HepG2 (cell line): ENCODE results near the gene XRN1. TPM values are rescaled to one million over a fixed set of nuclear protein-coding genes. Genes with fewer than 3 reads are reported as not detected.

Experiments used
- IRF9 ChIP-seq: sonication (generic); formaldehyde crosslinking; IDR thresholded peaks from 2 replicates; pipeline ENCODE4 v1.8.0; 2022; ENCODE audit warnings: missing genetic modification reagents, mild to moderate bottlenecking, borderline replicate concordance
- KDM2A ChIP-seq: sonication (generic); formaldehyde crosslinking; IDR thresholded peaks from 2 replicates; pipeline ENCODE4 v1.4.0; 2020; ENCODE audit warnings: low read depth, missing genetic modification reagents, borderline replicate concordance
- NAIF1 ChIP-seq: sonication (generic); formaldehyde crosslinking; IDR thresholded peaks from 2 replicates; pipeline ENCODE4 v1.5.0; 2020; ENCODE audit warnings: mild to moderate bottlenecking, missing genetic modification reagents, borderline replicate concordance
- NR2F6 ChIP-seq, 2 experiments: IDR thresholded peaks; 2 replicates each; pipeline ENCODE4 v1.6.1; 2016; ENCODE audit warnings: antibody characterized with exemption in 1 of 2, mild to moderate bottlenecking in 1 of 2
- PHF5A ChIP-seq: IDR thresholded peaks from one replicate; pipeline ENCODE4 v1.6.1; 2018; ENCODE audit warnings: low read depth, missing genetic modification reagents; ENCODE audit not compliant: unreplicated experiment
- RARA ChIP-seq: IDR thresholded peaks from 2 replicates; pipeline ENCODE4 v1.6.1; 2016; ENCODE audit warnings: missing genetic modification reagents, missing compliant biosample characterization
- ZFY ChIP-seq: sonication (generic); formaldehyde crosslinking; IDR thresholded peaks from 2 replicates; pipeline ENCODE4 v1.4.0; 2020; ENCODE audit warnings: missing genetic modification reagents
- ZNF569 ChIP-seq: sonication (generic); formaldehyde crosslinking; IDR thresholded peaks from 2 replicates; pipeline ENCODE4 v1.5.0; 2020; ENCODE audit warnings: mild to moderate bottlenecking, missing genetic modification reagents, moderate library complexity, borderline replicate concordance
- ZSCAN25 ChIP-seq: sonication (generic); formaldehyde crosslinking; IDR thresholded peaks from 2 replicates; pipeline ENCODE4 v1.8.0; 2022; ENCODE audit warnings: mild to moderate bottlenecking, missing genetic modification reagents
- polyA plus RNA-seq, 8 experiments: library from polyadenylated mRNA; depleted of rRNA in 3 of 8; stranded (reverse) in 7 of 8; unstranded in 1 of 8; fragments of >200 nt; fragmentation: Illumina TruSeq in 4 of 8; extraction: Trizol in 4 of 8; gene quantifications; 2 replicates each; pipeline versions ENCODE4 v1.2.1 to v1.2.3, GENCODE V29; 2011 to 2016; ENCODE audit warnings: low read depth in 4 of 8, missing spikeins in 1 of 8, mixed read lengths in 1 of 8; ENCODE audit not compliant: insufficient read depth in 1 of 8
- total RNA-seq, 5 experiments: library from RNA; depleted of rRNA; stranded (reverse); fragments of >200 nt; fragmentation: Illumina TruSeq; extraction: Trizol; gene quantifications; 2 replicates each; pipeline ENCODE4 v1.2.3, GENCODE V29; 2016; ENCODE audit warnings: low read depth in 1 of 5
- TF ChIP-seq, protein P1 (sequence below): IDR thresholded peaks from 2 replicates; pipeline ENCODE4 v1.6.1; 2016; ENCODE audit warnings: control low read depth
- TF ChIP-seq, protein P2 (sequence below): sonication (generic); formaldehyde crosslinking; IDR thresholded peaks from 2 replicates; pipeline ENCODE4 v1.5.0; 2020; ENCODE audit warnings: missing genetic modification reagents
- TF ChIP-seq, protein P3 (sequence below): sonication (generic); formaldehyde crosslinking; IDR thresholded peaks from 2 replicates; pipeline ENCODE4 v1.8.1; 2023; ENCODE audit warnings: mild to moderate bottlenecking, missing genetic modification reagents

XRN1 gene
- total and polyA plus RNA-seq, 2 of the 13 experiments (the other 11 are each of a cell fraction or from before 2014, with no cell fraction given) = 13.2 to 13.3 TPM

- TF ChIP-seq ZFY (CRISPR knock-in tag) (peak; percentile 83), RARA (peak; percentile 49), NAIF1 (CRISPR knock-in tag) (0 out of 2 replicates have a peak, but pooled peaks have one; percentile 59), ZSCAN25 (CRISPR knock-in tag) (no peak; the same call in 1 of the 2 replicates), NR2F6 (IDR thresholded peaks at IDR 0.05) (no peak), NR2F6 (CRISPR knock-in tag; IDR thresholded peaks at IDR 0.05) (no peak), KDM2A (peak; percentile 97), PHF5A (CRISPR knock-in tag) (no peak), ZNF569 (CRISPR knock-in tag) (no peak), IRF9 (no peak; the same call in 1 of the 2 replicates)
- TF ChIP-seq, protein P1, sequence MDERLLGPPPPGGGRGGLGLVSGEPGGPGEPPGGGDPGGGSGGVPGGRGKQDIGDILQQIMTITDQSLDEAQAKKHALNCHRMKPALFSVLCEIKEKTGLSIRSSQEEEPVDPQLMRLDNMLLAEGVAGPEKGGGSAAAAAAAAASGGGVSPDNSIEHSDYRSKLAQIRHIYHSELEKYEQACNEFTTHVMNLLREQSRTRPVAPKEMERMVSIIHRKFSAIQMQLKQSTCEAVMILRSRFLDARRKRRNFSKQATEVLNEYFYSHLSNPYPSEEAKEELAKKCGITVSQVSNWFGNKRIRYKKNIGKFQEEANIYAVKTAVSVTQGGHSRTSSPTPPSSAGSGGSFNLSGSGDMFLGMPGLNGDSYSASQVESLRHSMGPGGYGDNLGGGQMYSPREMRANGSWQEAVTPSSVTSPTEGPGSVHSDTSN (CRISPR knock-in tag) = no peak
- TF ChIP-seq, protein P2, sequence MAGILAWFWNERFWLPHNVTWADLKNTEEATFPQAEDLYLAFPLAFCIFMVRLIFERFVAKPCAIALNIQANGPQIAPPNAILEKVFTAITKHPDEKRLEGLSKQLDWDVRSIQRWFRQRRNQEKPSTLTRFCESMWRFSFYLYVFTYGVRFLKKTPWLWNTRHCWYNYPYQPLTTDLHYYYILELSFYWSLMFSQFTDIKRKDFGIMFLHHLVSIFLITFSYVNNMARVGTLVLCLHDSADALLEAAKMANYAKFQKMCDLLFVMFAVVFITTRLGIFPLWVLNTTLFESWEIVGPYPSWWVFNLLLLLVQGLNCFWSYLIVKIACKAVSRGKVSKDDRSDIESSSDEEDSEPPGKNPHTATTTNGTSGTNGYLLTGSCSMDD (CRISPR knock-in tag) = no peak
- TF ChIP-seq, protein P3, sequence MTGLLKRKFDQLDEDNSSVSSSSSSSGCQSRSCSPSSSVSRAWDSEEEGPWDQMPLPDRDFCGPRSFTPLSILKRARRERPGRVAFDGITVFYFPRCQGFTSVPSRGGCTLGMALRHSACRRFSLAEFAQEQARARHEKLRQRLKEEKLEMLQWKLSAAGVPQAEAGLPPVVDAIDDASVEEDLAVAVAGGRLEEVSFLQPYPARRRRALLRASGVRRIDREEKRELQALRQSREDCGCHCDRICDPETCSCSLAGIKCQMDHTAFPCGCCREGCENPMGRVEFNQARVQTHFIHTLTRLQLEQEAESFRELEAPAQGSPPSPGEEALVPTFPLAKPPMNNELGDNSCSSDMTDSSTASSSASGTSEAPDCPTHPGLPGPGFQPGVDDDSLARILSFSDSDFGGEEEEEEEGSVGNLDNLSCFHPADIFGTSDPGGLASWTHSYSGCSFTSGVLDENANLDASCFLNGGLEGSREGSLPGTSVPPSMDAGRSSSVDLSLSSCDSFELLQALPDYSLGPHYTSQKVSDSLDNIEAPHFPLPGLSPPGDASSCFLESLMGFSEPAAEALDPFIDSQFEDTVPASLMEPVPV (CRISPR knock-in tag) = no peak
These were observed at the start of gene XRN1 (continued) for GRCh38 chr3:142447852-142448823.
